SIG-M5 treated with dmso at 0.1 percent for 504 hours (cell line): ENCODE results near the gene CHRNA7.
A peak's percentile ranks its signal among the peaks of the same experiment; 100 is the strongest.

ENCODE experiments used
- DNase-seq: peaks from one replicate; lab custom pipeline; 2025; ENCODE audit not compliant: unreplicated experiment; lab: John Stamatoyannopoulos, UW

The CHRNA7 gene

GRCh38 chr15:32029862-32030781, at the start of gene CHRNA7:
TSS of gene CHRNA7 (plus strand) at chr15:32030515. CDS start at chr15:32030595, 80 bp downstream.
- peak; percentile 46 for DNase-seq

- no peak for DNase-seq
Observed at GRCh38 chr15:31985607-31986006, 44.7 kb upstream of the CHRNA7 start.

GRCh38 chr15:31993062-31993461, 37.3 kb upstream of the CHRNA7 start:
- no peak for DNase-seq

- no peak for DNase-seq
Observed at GRCh38 chr15:31997711-31998110, 32.6 kb upstream of the CHRNA7 start.

- DNase-seq: no peak
Observed at GRCh38 chr15:32003558-32003957, 26.8 kb upstream of the CHRNA7 start.

GRCh38 chr15:32004249-32004648, 26.1 kb upstream of the CHRNA7 start:
- no peak for DNase-seq

GRCh38 chr15:32007355-32007960, 22.9 kb upstream of the CHRNA7 start:
- no peak for DNase-seq

- no peak for DNase-seq
Observed at GRCh38 chr15:32014953-32015352, 15.4 kb upstream of the CHRNA7 start.

- no peak for DNase-seq
Observed at GRCh38 chr15:32020156-32020555, 10.2 kb upstream of the CHRNA7 start.

GRCh38 chr15:32028921-32029320, 1.4 kb upstream of the CHRNA7 start:
- DNase-seq: no peak

GRCh38 chr15:32029409-32029861, 880 bp upstream of the CHRNA7 start:
- DNase-seq: no peak

- DNase-seq: no peak
Observed at GRCh38 chr15:32030795-32031194, 480 bp downstream of the CHRNA7 start.

GRCh38 chr15:32033186-32033890, 3.0 kb downstream of the CHRNA7 start:
- no peak for DNase-seq

GRCh38 chr15:32034106-32034505, 3.8 kb downstream of the CHRNA7 start:
- no peak for DNase-seq

GRCh38 chr15:32035285-32035684, 5.0 kb downstream of the CHRNA7 start:
- DNase-seq: no peak

GRCh38 chr15:32036971-32037370, 6.7 kb downstream of the CHRNA7 start:
- no peak for DNase-seq

- DNase-seq: no peak
Observed at GRCh38 chr15:32041294-32041693, 11.0 kb downstream of the CHRNA7 start.

- DNase-seq: no peak
Observed at GRCh38 chr15:32042269-32042972, 12.1 kb downstream of the CHRNA7 start.

- DNase-seq: no peak
Observed at GRCh38 chr15:32053719-32054118, 23.4 kb downstream of the CHRNA7 start.

GRCh38 chr15:32057876-32058425, 27.6 kb downstream of the CHRNA7 start:
- DNase-seq: no peak

GRCh38 chr15:32060706-32061105, 30.4 kb downstream of the CHRNA7 start:
- no peak for DNase-seq
